ENCODE measurements around the gene SRPK1. TPM values are rescaled to one million over a fixed set of nuclear protein-coding genes. Genes with fewer than 3 reads are reported as not detected.

The SRPK1 gene
- total and polyA plus RNA-seq, 10 of the 15 experiments (the other 5 are each of a cell fraction or from before 2014, with no cell fraction given), result 47.4 to 112 (median 85.8) TPM

DNA sequence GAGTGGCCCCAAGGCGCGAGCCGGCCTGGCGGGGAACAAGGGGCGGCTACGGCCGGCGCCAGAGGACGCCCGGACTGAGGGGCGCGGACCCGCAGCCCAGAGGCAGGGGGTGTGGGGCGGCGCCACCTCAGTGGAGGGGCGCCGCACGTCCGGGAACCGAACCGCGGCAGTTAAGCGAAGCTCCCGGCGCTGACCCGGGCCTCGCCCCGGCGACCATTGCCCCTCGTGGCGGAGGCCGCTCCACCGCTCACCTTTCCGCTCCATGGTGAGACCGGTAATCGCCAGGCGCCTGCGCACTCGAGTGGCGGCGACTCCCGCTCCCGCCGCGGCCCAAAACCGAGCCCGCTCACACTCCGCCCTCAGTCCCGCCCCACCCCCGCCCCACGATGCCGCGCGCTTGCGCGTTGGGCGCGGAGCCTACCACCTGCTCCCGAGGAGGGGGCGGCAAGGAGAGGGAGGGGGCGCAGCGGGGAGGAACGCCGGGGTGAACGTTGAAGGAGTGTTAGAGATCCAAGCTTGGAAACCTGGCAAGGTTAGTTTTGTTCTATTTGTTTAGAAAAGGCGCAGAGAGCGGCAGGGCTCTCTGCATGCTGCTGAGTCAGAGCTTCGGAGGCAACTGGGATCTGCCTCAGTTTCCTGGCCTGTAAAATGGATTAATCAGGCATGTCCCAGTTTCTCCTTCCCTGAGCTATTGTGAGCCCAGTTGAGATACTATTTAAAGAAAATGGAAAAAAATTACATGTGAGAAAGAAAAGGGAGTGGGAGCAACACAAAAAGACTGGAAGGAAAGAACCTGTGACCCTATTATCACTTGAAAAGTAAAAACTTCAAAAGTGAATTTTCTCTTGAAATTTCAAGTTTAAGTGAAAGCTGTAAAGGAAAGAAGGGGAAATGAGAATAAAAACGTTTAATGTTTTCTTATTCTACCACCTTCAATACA is at the start of gene SRPK1 (continued):
- TF ChIP-seq NFYB (IDR thresholded peaks at IDR 0.05; ENCODE audit: insufficient read depth, low read depth, low read length) (no peak), SREBF2 (IDR thresholded peaks at IDR 0.05; ENCODE audit: low read length) (no peak), RELA (IDR thresholded peaks at IDR 0.05; ENCODE audit: borderline replicate concordance, partially characterized antibody) (no peak), SMAD1 (IDR thresholded peaks at IDR 0.05; ENCODE audit: low read depth, partially characterized antibody) (no peak), ZNF207 (IDR thresholded peaks at IDR 0.05; ENCODE audit: borderline replicate concordance) (no peak), MEF2A (IDR thresholded peaks at IDR 0.05; ENCODE audit: insufficient read depth, low read depth, low read length) (no peak), PAX5 (IDR thresholded peaks at IDR 0.05; ENCODE audit: borderline replicate concordance, low read depth, low read length) (peak; percentile 8; the same call in 1 of the 2 replicates), SREBF1 (IDR thresholded peaks at IDR 0.05; ENCODE audit: low read length) (peak; percentile 47; the same call in 1 of the 2 replicates), IKZF1 (conservative IDR thresholded peaks at IDR 0.05) (peak; percentile 47), NR2C1 (IDR thresholded peaks at IDR 0.05) (no peak), RAD51 (IDR thresholded peaks at IDR 0.05) (peak; percentile 26; the same call in 1 of the 2 replicates), ESRRA (IDR thresholded peaks at IDR 0.05; ENCODE audit: low read length) (no peak), RFX5 (IDR thresholded peaks at IDR 0.05; ENCODE audit: low read depth, low read length) (no peak)
- TF ChIP-seq, protein P1, sequence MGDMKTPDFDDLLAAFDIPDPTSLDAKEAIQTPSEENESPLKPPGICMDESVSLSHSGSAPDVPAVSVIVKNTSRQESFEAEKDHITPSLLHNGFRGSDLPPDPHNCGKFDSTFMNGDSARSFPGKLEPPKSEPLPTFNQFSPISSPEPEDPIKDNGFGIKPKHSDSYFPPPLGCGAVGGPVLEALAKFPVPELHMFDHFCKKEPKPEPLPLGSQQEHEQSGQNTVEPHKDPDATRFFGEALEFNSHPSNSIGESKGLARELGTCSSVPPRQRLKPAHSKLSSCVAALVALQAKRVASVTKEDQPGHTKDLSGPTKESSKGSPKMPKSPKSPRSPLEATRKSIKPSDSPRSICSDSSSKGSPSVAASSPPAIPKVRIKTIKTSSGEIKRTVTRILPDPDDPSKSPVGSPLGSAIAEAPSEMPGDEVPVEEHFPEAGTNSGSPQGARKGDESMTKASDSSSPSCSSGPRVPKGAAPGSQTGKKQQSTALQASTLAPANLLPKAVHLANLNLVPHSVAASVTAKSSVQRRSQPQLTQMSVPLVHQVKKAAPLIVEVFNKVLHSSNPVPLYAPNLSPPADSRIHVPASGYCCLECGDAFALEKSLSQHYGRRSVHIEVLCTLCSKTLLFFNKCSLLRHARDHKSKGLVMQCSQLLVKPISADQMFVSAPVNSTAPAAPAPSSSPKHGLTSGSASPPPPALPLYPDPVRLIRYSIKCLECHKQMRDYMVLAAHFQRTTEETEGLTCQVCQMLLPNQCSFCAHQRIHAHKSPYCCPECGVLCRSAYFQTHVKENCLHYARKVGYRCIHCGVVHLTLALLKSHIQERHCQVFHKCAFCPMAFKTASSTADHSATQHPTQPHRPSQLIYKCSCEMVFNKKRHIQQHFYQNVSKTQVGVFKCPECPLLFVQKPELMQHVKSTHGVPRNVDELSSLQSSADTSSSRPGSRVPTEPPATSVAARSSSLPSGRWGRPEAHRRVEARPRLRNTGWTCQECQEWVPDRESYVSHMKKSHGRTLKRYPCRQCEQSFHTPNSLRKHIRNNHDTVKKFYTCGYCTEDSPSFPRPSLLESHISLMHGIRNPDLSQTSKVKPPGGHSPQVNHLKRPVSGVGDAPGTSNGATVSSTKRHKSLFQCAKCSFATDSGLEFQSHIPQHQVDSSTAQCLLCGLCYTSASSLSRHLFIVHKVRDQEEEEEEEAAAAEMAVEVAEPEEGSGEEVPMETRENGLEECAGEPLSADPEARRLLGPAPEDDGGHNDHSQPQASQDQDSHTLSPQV (IDR thresholded peaks at IDR 0.05), result no peak
